Measurements from ENCODE around the gene EPHA8.

Gene EPHA8

DNA sequence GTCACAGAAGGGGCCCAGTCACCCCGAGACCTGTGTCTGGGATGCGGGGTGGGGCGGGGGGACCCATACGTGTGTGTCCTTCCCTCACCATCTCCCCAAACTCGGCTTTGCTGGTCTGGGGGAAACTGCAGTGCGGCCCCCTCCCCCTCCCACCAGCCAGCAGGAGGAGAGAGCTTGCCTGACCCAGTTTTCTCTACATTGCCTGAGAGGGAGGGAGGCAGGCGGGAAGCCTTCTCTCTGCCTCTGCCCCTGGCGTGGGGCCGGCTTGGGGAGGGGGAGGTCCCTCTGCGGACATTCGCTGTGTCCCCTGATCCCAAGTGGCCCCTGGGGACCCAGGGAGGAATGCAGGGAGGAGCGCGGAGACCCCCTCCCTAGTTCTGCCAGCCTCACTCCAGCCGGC lies 3.9 kb downstream of the EPHA8 start:
- H3K27ac ChIP-seq: no peak overlapping the region
- TF ChIP-seq, protein P1, sequence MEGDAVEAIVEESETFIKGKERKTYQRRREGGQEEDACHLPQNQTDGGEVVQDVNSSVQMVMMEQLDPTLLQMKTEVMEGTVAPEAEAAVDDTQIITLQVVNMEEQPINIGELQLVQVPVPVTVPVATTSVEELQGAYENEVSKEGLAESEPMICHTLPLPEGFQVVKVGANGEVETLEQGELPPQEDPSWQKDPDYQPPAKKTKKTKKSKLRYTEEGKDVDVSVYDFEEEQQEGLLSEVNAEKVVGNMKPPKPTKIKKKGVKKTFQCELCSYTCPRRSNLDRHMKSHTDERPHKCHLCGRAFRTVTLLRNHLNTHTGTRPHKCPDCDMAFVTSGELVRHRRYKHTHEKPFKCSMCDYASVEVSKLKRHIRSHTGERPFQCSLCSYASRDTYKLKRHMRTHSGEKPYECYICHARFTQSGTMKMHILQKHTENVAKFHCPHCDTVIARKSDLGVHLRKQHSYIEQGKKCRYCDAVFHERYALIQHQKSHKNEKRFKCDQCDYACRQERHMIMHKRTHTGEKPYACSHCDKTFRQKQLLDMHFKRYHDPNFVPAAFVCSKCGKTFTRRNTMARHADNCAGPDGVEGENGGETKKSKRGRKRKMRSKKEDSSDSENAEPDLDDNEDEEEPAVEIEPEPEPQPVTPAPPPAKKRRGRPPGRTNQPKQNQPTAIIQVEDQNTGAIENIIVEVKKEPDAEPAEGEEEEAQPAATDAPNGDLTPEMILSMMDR (conservative IDR thresholded peaks at IDR 0.05): no peak
- TF ChIP-seq ZFX (IDR thresholded peaks at IDR 0.05): no peak

DNA sequence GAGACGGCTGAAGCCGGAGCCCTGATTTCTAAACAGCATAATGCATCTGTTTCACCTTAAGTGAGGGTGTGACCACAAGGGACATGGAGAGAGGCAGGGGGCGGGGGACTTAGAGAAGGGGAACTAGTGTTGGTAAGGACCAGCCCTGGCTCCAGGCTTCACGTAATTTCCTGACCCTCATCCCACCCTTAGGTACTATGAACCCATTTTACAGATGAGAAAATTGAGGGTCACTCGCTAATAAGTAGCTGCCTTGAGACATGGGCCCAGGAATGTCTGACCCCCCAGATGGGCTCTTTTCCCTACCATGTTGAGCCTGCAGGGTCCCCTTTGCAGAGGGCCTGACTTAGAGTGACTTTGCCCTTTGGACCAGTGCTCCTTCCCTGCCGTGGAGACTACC lies 4.7 kb downstream of the EPHA8 start:
- TF ChIP-seq, protein P1 (conservative IDR thresholded peaks at IDR 0.05): no peak
- no peak for TF ChIP-seq ZFX (IDR thresholded peaks at IDR 0.05)
- no peak overlapping the region for H3K27ac ChIP-seq

DNA sequence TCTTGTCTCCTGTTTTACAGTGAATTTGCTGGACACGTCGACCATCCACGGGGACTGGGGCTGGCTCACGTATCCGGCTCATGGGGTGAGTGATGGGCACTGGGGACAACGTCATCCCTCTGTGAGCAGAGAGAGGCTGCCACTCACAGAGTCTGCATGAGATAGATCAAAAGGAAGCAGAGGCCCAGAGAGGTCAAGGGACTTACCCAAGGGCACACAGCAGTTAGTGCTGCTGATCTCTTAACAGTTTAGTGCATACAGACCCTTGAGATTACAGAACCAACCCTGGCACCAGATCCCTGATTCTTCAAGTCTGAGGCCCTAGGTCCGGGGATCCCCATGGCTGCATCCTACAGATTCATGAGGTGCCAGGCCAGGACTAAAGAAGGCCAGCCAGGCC lies 6.0 kb downstream of the EPHA8 start:
- no peak for TF ChIP-seq ZFX (IDR thresholded peaks at IDR 0.05)
- TF ChIP-seq, protein P1 (conservative IDR thresholded peaks at IDR 0.05): no peak
- no peak overlapping the region for H3K27ac ChIP-seq

DNA sequence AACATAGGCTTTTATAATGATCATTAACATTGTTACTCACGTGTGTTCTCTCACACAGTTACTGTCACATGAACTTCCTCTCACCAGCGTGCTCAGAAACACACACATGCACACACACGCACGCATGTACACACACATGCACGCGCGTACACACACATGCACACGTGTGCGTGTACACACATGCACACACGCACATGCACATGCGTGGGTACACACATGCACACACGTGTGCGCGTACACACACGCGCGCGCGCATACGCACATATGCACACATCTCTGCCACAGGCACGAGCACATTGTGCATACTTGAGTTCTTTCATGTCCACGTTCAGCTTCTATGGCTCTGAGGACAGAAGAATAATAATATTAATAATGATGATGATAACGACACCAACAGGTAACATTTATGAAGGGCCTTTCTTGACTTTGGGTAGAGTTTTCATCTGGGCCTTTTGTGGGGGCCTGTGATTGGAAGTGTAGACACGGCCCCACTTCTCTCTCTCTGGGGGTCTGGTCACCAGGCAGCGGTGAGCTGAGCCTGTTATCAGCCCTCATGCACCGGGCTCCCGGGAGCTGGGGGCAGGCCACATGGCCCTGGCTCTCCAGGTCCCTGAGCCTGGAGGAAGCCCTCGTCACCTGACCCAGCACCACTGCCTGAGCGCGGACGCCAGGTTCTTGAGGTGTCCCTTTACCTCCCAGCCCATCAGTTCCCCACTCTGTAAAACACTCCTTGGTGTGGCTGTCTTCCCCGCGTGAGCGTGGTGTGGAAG lies 7.0 kb downstream of the EPHA8 start:
- no peak overlapping the region for H3K27ac ChIP-seq
- no peak for TF ChIP-seq ZFX (IDR thresholded peaks at IDR 0.05)
- TF ChIP-seq, protein P1 (conservative IDR thresholded peaks at IDR 0.05): no peak

DNA sequence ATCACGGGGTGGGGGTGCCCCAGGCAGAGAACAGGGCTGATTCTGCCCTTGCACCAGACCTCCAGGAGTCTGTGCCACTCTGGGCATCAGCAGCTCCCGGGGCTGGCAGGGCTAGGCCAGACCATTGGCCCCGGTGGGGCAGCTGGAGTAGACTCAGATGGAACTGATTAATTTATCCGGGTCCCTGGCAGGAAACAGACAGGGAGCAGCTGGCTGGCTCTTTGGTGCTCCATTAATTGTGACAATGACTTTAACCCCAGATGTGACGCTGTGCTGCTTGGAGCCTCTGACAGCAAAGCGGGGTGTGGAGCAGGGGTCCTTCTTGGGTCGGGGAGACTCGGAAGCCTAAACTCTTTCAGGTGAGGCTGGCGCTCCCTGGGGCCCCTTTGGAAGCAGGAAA lies 9.5 kb downstream of the EPHA8 start:
- no peak for TF ChIP-seq ZFX (IDR thresholded peaks at IDR 0.05)
- TF ChIP-seq, protein P1 (conservative IDR thresholded peaks at IDR 0.05): no peak
- H3K27ac ChIP-seq: no peak overlapping the region

DNA sequence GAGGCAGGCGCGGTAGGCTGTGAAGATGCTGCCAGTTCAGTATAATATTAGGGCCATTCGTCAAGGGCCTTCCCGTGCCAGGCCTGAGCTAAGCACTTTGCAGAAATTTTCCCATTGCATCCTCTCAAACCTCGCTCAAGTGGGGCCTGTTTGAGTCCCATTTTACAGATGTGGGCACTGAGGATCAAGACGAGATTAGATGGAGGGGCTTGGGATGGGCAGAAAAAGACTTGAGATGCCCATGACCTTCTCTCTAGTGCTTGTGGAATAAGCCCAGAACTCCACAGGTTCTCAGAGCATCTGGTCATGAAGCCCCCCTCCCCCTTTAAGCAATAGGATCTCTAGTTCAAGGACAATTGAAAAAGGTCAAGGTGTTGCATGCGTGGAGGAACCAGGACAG lies 9.9 kb downstream of the EPHA8 start:
- H3K27ac ChIP-seq: no peak overlapping the region
- TF ChIP-seq, protein P1 (conservative IDR thresholded peaks at IDR 0.05): no peak

DNA sequence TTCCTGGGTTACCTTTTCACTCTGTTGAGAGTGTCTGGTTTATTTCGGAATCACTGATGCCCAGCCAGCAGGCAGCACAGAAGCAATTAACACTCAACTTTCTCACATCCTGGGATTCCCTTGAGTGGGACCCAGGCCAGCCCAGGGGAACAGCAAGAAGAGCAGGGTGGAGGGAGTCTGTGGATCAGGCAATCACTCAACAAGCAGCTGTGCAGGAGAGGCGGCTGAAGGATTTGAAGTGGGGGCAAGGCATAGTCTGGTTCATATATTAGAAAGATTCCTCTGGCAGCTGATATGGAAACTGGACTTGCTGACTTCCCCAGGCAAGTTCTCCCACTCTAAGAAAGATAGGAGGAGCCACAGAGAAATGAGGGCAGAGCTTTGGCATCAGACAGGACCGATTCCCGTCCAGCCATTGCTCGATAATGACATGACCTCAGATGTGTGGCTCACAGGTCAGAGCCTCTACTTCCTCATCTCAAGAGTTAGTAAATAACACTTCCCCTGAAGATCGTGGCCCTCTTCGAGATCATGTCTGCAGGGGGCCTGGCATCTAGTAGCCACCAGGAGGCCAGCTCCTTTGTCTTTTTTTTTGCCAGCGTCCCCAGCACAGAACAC lies 12.4 kb downstream of the EPHA8 start:
- H3K27ac ChIP-seq: no peak overlapping the region
- TF ChIP-seq, protein P1 (conservative IDR thresholded peaks at IDR 0.05): no peak
- TF ChIP-seq ZFX (IDR thresholded peaks at IDR 0.05): no peak

All from C4-2B (cell line).